Common myeloid progenitor, CD34-positive (primary cell): ENCODE results near the gene HMBS.

Source experiments
- CTCF ChIA-PET: fragments of 350-600 bp; sonication (Branson Sonifier 250); formaldehyde crosslinking; loops from one replicate; lab custom pipeline; 2021; ENCODE audit warnings: antibody characterized with exemption; lab: Charles Lee
- POLR2A ChIA-PET: fragments of 350-600 bp; sonication (Branson Sonifier 250); formaldehyde crosslinking; loops from one replicate; lab custom pipeline; 2021; ENCODE audit warnings: antibody characterized with exemption; lab: Charles Lee
- DNase-seq, 3 donors: peaks; one replicate each; pipeline versions ENCODE4 v3.0.0 to v3.0.0-alpha.2; 2013
- H3K27ac ChIP-seq, 2 experiments: 1 replicate in 1 of 2; 2 replicates in 1 of 2; pipeline ENCODE4 v1.7.0; 2013; ENCODE audit warnings: inconsistent platforms in 2 of 2, low read length in 2 of 2, mild to moderate bottlenecking in 2 of 2, low read depth in 1 of 2, moderate library complexity in 1 of 2; ENCODE audit not compliant: severe bottlenecking in 2 of 2, insufficient read depth in 1 of 2, poor library complexity in 1 of 2
- H3K27me3 ChIP-seq, 5 experiments: replicated peaks in 2 of 5; 1 replicate in 3 of 5; 2 replicates in 2 of 5; pipeline versions ENCODE4 v1.6.1 to v1.7.0; 2013; ENCODE audit warnings: low read length in 4 of 5, mild to moderate bottlenecking in 2 of 5, moderate library complexity in 2 of 5, inconsistent platforms in 1 of 5; ENCODE audit not compliant: insufficient read depth in 5 of 5, control insufficient read depth in 4 of 5
- H3K36me3 ChIP-seq, 4 experiments: 1 replicate in 2 of 4; 2 replicates in 2 of 4; pipeline versions ENCODE4 v1.6.1 to v1.7.0; 2013; ENCODE audit warnings: low read length in 3 of 4, control low read depth in 1 of 4, mild to moderate bottlenecking in 1 of 4; ENCODE audit not compliant: control insufficient read depth in 4 of 4, insufficient read depth in 4 of 4
- H3K4me1 ChIP-seq, 4 experiments: 1 replicate in 3 of 4; 2 replicates in 1 of 4; pipeline versions ENCODE4 v1.6.1 to v1.7.1; 2013; ENCODE audit warnings: low read length in 3 of 4, mild to moderate bottlenecking in 3 of 4, control low read depth in 1 of 4, inconsistent platforms in 1 of 4, moderate library complexity in 1 of 4; ENCODE audit not compliant: control insufficient read depth in 4 of 4, insufficient read depth in 4 of 4; ENCODE audit errors: control extremely low read depth in 1 of 4
- H3K4me3 ChIP-seq, 7 experiments: 1 replicate in 4 of 7; 2 replicates in 3 of 7; pipeline versions ENCODE4 v1.5.1 to v1.7.0; 2013; ENCODE audit warnings: mild to moderate bottlenecking in 7 of 7, low read length in 6 of 7, moderate library complexity in 6 of 7, inconsistent platforms in 2 of 7, low read depth in 2 of 7, control low read depth in 1 of 7; ENCODE audit not compliant: insufficient read depth in 4 of 7, control insufficient read depth in 1 of 7; ENCODE audit errors: extremely low read depth in 1 of 7
- H3K9me3 ChIP-seq, 5 experiments: 1 replicate in 4 of 5; 2 replicates in 1 of 5; pipeline versions ENCODE4 v1.6.1 to v1.7.1; 2013; ENCODE audit warnings: low read length in 4 of 5, mild to moderate bottlenecking in 2 of 5, inconsistent platforms in 1 of 5, low read depth in 1 of 5, moderate library complexity in 1 of 5; ENCODE audit not compliant: control insufficient read depth in 4 of 5, insufficient read depth in 2 of 5; ENCODE audit errors: control extremely low read depth in 1 of 5
- WGBS: methylation state at CpG from one replicate; pipeline ENCODE4 v1.1.5; 2013; ENCODE audit not compliant: insufficient coverage; 5-methylcytosine and 5-hydroxymethylcytosine counted together

The HMBS gene

GRCh38 chr11:119111361-119111925, 26.8 kb downstream of the HMBS start:
- Histone ChIP-seq H3K4me3 (no peak overlapping the region), H3K27ac (no peak overlapping the region), H3K4me1 (peaks cover 13 to 30% (median 29%) of the 10 kb centered on the region in 4 experiments), H3K36me3 (peaks cover 0 to 57% (median 30%) of the 10 kb centered on the region in 4 experiments), H3K9me3 (no peaks in the 10 kb centered on the region), H3K27me3 (no peaks in the 10 kb centered on the region)
- no peak for DNase-seq
- CTCF ChIA-PET = interaction anchor here (1.0 to 6.1 kb wide), 3 partner anchors 9 to 85 kb away, joined by 3 to 45 read pairs (median 20); partner anchors contain the start of gene HINFP
- POLR2A ChIA-PET = interaction anchor here (0.8 kb wide), 1 partner anchor 9 kb away, joined by 3 read pairs; no protein-coding TSS in a partner anchor
- 98% methylated on average over 11 of the region's 11 CpGs for WGBS

GRCh38 chr11:119112314-119113020, 27.8 kb downstream of the HMBS start:
- peaks cover 11 to 24% (median 23%) of the 10 kb centered on the region in 4 experiments for H3K4me1 ChIP-seq
- ChIA-PET POLR2A (interaction anchor here (0.8 kb wide), 1 partner anchor 10 kb away, joined by 3 read pairs; no protein-coding TSS in a partner anchor), CTCF (interaction anchor here (1.0 to 4.8 kb wide), 3 partner anchors 14 to 175 kb away, joined by 3 to 20 read pairs (median 3); no protein-coding TSS in a partner anchor)
- WGBS = 89% methylated on average over 8 of the region's 12 CpGs
- no peak overlapping the region for H3K4me3 ChIP-seq
- H3K36me3 ChIP-seq = peaks cover 0 to 63% (median 30%) of the 10 kb centered on the region in 4 experiments
- no peak for DNase-seq
- no peaks in the 10 kb centered on the region for H3K27me3 ChIP-seq
- no peaks in the 10 kb centered on the region for H3K9me3 ChIP-seq
- H3K27ac ChIP-seq = no peak overlapping the region

- no peak for DNase-seq
These were observed 29.0 kb downstream of the HMBS start for GRCh38 chr11:119113716-119114115.

GRCh38 chr11:119114351-119114750, 29.7 kb downstream of the HMBS start:
- Histone ChIP-seq H3K4me1 (peaks cover 5 to 11% (median 9%) of the 10 kb centered on the region in 4 experiments), H3K27ac (no peak overlapping the region), H3K9me3 (no peaks in the 10 kb centered on the region), H3K4me3 (no peak overlapping the region), H3K27me3 (no peaks in the 10 kb centered on the region), H3K36me3 (peaks cover 0 to 63% (median 30%) of the 10 kb centered on the region in 4 experiments)
- ChIA-PET POLR2A (no interaction called here), CTCF (interaction anchor here (1.3 kb wide), 1 partner anchor 12 kb away, joined by 5 read pairs; the partner anchor contains the start of gene DPAGT1)
- 90% methylated on average over 3 of the region's 5 CpGs for WGBS
- DNase-seq = no peak

More at GRCh38 chr11:119113716-119114115, 29.0 kb downstream of the HMBS start:
- H3K27me3 ChIP-seq = no peaks in the 10 kb centered on the region
- 95% methylated on average over 9 of the region's 9 CpGs for WGBS
- H3K4me3 ChIP-seq = no peak overlapping the region
- peaks cover 5 to 15% (median 12%) of the 10 kb centered on the region in 4 experiments for H3K4me1 ChIP-seq
- no peaks in the 10 kb centered on the region for H3K9me3 ChIP-seq
- ChIA-PET POLR2A (no interaction called here), CTCF (interaction anchor here (1.3 to 1.7 kb wide), 2 partner anchors 11 to 174 kb away, joined by 3 to 5 read pairs; partner anchors contain the start of gene DPAGT1)
- peaks cover 0 to 63% (median 30%) of the 10 kb centered on the region in 4 experiments for H3K36me3 ChIP-seq
- H3K27ac ChIP-seq = no peak overlapping the region

GRCh38 chr11:119115484-119116234, 31.0 kb downstream of the HMBS start:
- 33% methylated on average over 24 of the region's 24 CpGs for WGBS
- no peaks in the 10 kb centered on the region for H3K27me3 ChIP-seq
- peak overlapping the region in 3 of 7 experiments; percentile 13 to 59 (median 35) for H3K4me3 ChIP-seq
- no peaks in the 10 kb centered on the region for H3K9me3 ChIP-seq
- H3K27ac ChIP-seq = no peak overlapping the region
- H3K4me1 ChIP-seq = peaks cover 5 to 15% (median 11%) of the 10 kb centered on the region in 4 experiments
- POLR2A ChIA-PET = interaction anchor here (1.0 kb wide), 1 partner anchor 17 kb away, joined by 3 read pairs; no protein-coding TSS in a partner anchor
- H3K36me3 ChIP-seq = peaks cover 0 to 54% (median 29%) of the 10 kb centered on the region in 4 experiments
- CTCF ChIA-PET = interaction anchor here (0.8 to 1.3 kb wide), 3 partner anchors 9 to 21 kb away, joined by 3 read pairs; partner anchors contain the start of gene DPAGT1
- DNase-seq = peak in 2 of 3 donors; percentile 45

GRCh38 chr11:119116235-119116594, 31.5 kb downstream of the HMBS start:
- DNase-seq = no peak
- Histone ChIP-seq H3K4me1 (peaks cover 7 to 19% (median 16%) of the 10 kb centered on the region in 4 experiments), H3K9me3 (no peaks in the 10 kb centered on the region), H3K27me3 (no peaks in the 10 kb centered on the region), H3K4me3 (no peak overlapping the region), H3K27ac (no peak overlapping the region), H3K36me3 (peaks cover 0 to 49% (median 25%) of the 10 kb centered on the region in 4 experiments)
- POLR2A ChIA-PET = interaction anchor here (1.0 kb wide), 1 partner anchor 18 kb away, joined by 3 read pairs; no protein-coding TSS in a partner anchor
- CTCF ChIA-PET = interaction anchor here (0.8 to 1.3 kb wide), 3 partner anchors 10 to 21 kb away, joined by 3 read pairs; partner anchors contain the start of gene DPAGT1
- 100% methylated on average over 8 of the region's 10 CpGs for WGBS
